HT-29 (cell line): Measurements from ENCODE around the gene PTGR3. TPM values are rescaled to one million over a fixed set of nuclear protein-coding genes. Genes with fewer than 3 reads are reported as not detected.
"Not testable (repeated sequence)": the region's sequence is repeated elsewhere in the genome, so short reads cannot be mapped to it uniquely, and the experiment has no call there.

Experiments
- DNase-seq: peaks from one replicate; pipeline ENCODE4 v3.0.0-alpha.2; 2015; ENCODE audit warnings: low spot score
- total RNA-seq: library from RNA; depleted of rRNA; stranded (reverse); fragments of >200 nt; shearing (Covaris generic); gene quantifications from 2 replicates; pipeline ENCODE4 v1.2.3, GENCODE V29; 2014

Gene PTGR3
- total RNA-seq, 1 experiment from 2014 or later = 7.0 TPM

DNA sequence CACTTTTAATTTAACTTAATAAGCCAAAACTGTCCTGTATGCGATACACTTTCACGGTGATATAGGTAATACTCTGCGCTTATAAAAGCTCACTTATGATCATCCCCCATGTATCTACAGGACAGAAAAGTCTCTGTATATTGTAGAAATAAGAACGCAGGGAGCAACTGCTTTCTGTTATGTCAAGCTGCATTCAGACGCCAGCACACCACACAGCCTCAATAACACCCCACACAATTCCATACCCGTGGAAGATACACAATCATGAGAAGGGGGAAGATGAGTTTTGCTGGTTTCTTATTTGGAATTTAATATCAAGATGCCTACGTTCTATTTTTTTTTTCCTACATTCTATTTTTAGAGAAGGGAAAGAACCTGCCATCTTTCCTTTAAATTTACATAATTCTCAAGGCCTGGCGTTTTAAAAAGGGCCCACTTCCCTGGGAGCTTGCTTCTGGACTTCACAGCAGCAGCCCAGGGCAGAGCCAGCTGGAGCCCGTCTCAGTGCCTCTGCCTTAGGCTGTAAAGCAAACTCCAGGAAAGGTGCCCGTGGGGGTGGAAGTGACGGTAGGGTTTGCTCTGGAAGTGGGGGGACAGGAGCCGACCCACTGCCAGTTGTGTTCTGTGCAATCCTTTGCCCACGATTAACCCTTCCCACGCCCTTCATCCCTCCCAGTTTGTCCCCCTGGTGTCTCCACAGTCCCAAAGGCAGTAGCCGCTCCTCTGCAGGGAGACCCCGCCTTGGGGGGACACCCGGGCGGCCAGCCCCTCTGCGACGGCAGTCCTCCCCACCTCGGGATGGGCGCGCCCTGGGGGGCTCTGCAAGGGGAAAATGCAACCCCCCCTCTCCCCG is 5.3 kb downstream of the PTGR3 start:
- DNase-seq = no peak

DNA sequence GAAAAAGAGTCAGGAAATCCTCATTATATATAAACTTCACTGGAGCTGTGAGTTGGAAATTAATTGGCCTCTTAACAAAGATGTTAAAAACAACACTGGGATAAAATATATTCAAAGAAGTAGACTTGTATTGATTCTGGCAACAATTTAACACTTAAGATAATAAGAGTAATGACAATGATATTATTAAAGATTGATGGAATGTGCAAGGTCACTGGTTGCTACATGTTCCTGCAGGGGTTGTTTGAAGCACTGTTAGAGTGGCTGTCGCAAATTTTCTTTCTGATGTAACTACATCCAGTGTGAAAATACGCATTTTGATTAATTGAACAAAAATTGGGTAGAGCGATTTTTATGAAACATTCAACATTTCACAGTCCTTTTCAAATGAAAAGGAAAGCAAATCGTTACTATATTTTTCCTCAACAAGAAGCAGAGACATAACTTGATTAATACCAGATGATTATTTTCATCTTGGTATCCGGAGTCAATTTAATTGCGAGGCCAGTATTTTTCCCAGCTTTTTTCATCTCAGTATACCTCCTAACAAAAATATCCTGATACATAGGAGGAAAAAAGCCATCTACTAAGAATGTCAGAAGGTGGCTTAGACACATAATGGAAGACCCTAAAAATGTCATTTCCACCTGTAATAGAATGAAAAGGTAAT is 6.1 kb downstream of the PTGR3 start:
- no peak for DNase-seq

DNA sequence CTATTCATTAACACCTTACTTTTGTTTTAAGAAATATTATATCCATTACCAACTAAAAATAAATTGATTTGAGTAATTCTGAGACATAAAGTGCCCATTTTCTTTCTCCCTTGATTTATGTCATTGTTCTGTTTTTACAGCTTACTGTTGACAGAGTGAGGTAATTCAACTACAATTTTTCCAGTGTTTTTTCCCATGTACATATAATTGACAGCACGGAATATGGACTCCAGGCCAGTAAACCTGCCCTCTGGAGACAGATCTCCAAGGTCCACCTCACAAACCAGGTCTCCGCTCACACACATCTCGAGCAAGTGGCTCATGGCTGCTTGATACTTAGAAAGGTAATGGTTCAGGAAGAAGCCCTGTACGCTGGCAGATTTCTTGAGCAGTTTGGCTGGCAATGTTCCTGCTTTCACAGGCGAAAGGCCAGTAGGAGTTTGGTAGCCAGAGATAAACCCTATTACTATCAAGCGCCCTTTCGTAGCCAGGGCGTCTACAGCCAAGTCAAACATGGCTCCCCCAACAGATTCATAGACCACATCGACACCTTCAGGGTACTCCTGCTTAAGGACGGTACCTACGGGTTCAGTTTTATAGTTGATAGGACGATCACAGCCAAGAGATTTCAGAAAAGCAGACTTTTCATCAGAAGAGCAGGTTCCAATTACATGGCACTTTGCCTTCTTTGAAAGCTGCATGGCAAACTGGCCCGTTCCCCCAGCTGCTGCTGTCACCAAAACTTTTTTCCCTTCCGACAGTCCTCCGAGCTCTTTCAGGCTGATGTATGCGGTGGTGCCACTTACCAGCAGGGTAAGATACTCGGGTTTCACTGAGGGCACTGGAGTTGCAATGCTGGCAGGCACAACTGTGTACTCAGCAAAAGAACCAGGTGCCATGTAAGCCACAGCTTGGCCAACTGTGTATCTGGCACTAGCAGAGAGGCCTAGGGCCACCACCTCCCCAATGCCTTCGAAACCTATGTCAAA is 7.4 kb downstream of the PTGR3 start:
- DNase-seq = no peak

DNA sequence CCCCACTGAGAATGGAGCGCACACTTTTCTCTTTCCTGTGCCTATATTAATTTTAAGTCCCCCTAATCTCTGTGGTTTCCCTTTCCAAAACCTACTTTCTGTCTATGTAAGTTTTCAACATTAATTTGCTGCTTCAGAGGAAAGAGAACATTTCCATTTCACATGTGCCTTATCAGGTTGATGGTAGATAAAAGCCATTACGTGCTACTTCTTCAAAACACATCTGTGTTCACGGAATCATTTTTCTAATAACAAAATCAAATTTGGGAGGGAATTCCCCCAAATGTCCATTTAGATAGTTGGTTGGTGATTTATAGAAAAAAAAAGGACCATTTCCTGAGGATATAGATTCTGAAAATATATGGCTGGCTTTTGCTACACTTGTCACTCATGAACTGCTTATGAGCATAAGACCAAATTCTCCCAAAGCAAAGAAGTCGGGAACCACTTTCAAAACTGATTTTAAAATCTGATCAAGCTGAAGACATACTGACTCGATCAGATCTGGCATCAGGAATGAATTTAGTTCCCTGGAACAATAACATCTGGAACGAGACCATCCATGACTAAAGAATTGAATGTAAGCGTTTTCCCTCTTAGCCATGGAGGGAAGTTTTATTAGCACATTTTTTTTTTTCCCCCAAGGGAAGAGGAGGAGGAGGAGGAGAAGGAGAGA is 8.2 kb downstream of the PTGR3 start:
- no peak for DNase-seq

DNA sequence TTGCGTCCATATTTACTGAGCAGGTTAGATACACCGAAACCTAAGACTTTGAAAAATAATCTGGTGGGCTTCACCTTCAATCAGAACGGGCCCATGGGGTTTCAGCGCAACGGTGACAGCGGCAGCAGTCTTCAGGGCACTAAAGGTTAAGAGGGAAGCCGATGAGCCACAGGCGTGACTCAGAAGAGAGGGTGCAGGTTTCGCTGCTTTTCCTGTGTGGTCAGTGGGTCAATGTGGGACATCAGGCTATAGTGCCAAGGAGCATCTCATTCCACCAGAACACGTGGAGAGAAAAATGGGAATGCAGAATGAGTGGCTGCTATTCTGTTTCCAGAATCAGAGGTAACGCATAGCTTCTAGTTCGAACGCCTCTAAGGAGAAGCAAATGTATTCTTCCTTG is 8.9 kb downstream of the PTGR3 start:
- DNase-seq = no peak

DNA sequence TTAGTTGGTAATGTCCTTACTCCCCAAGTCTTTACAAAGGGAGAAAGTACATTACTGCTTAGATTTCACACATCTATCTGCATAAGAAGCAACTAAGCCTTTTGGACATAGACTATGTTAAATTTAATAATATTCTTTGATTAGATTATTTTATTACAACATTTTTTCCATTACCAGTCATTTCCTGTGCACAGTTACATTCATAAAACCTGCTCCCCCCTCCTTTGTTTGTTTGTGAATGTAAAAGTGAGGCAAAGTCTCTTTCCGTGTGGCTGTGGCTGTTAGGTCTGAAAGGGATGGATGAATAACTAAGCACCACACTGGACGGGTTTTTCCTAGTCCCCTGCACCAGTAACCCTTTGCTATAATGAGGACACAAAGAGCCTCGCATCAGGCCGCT is 9.6 kb downstream of the PTGR3 start:
- DNase-seq = no peak

DNA sequence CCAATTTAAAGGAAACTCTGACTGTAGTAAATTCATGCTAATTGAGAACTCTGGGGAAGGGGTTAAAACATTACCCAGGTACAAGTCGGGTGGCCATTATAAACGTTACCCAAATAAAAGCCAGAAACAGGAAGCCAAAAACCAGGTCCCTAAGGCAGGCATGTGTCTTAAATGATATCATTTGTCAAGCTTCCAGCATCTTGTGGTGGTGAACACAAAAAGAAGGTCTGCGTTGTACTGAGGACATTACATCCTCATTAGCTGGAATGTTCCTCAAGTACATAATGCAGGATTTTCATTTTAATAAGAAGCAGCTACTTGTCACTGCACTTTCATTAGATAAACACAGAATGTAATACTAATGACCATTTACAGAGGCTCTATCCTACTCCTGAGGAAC is 10.9 kb downstream of the PTGR3 start:
- DNase-seq = no peak

DNA sequence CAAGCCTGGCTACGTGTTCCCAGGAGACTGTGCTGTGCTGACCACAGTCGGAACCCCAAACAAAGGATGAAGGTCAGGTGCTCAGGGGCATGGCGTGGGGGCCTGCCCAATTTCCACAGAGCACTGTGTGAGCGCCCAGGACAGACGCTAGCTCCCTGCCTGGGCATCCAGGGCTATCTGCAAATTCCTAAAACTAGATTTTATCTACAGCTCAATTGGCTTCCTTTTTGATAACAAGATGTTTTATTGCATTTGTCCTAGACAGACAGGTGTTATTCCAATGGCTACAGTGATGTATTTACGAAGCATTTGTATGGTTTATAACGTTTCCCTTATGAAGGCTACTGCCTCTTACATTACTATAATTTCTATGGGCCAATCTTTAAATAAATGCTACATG is 16.0 kb downstream of the PTGR3 start:
- no peak for DNase-seq

DNA sequence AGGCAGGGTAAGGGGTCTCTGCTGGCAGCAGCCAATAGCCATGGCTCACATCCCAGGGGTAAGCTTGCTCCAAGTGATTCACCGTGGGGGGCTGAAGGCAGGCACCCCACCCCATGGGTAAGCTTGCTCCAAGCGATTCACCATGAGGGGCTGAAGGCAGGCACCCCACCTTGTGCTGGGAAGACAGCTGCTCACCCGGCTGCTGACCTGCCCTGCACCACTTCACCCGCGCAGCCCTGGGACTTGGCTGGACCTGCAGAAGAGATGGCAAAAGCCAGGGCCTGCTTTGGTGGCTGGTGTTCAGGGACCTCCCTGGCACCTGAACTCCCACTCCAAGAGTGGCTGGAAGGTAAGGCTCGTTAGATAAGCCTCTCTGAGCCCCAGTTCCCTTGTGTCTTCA is 19.2 kb downstream of the PTGR3 start:
- DNase-seq = no peak

DNA sequence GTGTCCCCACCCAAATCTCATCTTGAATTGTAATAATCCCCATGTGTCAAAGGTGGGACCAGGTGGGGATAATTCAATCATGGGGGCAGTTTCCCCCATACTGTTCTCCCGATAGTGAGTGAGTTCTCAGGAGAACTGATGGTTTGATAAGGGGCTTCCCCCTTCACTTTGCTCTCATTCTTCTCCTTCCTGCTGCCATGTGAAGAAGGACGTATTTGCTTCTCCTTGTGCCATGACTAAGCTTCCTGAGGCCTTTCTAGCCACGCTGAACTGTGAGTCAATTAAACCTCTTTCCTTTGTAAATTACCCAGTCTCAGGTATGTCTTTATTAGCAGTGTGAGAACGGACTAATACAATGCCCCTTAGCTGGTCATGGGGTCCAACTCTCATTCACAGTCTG is 21.2 kb downstream of the PTGR3 start:
- DNase-seq = not testable (repeated sequence)

DNA sequence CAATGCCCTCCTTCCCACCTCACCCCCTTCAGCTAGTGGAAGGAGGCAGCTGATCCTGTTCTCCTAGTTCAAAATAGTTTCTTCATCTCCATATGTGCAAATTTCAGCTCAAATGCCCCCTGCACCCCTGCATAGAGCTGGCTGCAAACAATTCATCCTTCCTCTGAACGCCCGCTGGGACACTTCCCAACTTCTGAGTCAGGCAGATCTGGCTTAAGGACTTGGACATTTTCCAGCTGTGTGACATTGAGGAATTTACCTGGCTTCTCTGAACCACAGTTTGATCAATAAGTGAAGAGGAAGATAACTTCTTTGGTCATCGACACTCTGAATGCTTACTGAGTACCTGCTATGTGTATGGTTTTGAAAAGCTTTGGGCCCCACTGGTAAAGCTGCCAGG is 23.5 kb downstream of the PTGR3 start:
- DNase-seq = no peak

DNA sequence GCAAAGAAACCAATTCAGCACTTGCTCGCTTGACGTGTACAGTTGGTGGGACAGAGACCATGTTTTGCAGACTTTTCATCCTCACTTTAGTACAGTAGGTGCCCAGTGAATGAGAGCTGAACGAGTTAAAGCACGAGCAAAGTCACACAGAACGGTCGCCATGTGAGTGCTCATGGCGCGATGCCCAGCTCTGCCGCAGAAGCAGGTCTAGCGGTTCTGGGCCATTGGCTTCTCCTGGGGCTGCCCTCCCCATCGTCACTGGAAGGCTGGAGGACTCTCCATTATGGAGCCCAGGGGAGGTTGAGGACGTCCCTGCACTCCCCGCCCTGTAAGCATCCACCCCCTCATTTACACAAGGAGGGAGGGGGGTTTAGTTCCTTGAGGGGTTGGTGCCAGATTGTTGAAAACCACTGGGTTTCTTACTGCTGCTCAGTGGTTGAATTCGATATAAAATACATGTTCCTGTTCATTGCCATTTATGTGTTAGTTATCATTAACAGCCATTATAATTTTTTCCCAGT is 24.9 kb downstream of the PTGR3 start:
- no peak for DNase-seq

DNA sequence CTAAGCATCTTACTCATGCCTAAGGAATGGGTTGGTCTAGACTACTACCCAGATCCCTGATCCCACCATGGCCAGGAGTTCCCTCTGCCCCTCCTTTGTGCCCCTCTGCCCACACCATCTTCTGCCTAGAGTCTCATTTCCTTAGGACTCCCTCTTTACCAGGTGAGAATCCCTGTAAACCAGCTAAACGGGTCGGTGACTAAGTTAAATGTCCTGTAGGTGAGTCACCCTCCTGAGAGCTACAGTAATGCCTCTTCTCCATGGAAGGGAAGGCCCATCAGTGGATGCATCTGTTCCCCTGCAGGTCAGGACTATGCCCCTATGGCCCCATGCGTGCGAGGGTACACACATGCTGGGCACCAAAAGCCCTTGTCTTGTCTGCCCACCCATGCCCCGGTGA is 25.4 kb downstream of the PTGR3 start:
- DNase-seq = peak; percentile 69

DNA sequence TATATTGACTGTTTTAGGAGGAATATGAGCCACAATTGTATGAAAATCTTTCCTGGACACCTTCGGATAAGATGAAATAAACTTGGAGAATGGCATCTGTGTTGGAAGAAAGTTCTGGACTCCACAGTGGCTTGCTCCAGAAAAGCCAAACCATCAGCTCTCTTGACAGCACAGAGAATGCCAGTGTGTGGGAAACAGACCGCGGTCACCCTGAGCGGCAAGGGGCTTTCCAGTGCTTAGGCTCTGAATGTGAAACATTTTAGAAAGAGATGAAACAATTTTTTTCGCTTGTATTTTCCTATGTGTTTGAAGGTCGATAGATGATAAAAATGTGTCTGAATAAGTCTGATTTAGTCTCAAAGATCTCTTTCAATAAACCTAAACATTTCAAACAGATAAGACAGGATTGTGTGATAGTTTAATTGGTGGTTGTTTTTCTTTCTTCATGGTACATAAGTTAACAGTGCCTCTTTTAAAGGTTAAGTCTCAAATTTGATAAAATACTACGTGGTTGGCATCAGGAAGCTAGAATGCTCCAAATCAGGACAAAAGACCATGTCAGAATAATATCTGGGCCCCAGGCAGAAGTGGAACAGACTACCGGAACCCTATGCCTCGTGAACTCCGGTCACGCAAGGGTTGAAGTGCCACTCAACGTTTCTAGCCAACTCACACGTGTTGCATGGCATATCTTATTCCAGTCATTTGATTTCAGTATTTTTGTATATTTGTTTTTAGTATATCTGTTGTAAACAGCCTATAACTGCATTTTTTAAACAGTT is 28.9 kb downstream of the PTGR3 start:
- no peak for DNase-seq

DNA sequence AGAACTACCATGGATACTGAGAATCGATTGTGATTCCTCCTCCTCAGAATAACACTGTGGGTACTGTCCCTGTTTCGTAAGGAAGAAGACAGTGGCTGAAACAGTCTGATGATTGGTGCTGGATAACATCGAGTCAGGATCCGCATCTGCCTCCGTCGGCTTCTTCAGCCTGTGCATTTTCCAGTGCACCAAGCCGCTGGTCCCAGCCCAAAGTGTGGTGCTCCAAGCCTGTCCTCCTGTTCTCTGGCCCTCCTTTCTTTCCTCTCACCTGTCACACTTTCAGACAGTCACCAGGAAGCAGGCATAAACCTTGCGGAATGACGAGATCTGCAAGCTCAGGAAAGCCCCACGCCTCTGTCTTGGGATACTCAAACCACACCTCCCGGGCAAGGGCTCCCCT is 30.6 kb downstream of the PTGR3 start:
- no peak for DNase-seq

DNA sequence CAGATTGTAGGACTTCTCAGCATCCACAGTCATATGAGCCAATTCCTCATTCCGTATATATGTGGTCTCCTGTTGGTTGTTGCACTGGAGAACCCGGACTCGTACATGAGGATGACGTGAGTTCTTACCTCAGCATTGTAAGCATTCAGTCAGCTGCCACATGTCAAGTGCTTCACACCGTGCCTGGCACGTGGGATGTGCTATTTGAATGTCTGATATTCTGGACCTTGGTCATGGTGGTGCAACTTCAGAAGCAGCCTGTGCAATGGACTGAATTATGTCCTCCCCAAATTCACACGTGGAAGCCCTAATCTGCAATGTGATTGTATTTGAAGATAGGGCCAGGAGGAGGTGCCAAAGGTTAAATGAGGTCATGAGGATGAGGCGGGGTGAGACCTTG is 32.1 kb downstream of the PTGR3 start:
- no peak for DNase-seq

DNA sequence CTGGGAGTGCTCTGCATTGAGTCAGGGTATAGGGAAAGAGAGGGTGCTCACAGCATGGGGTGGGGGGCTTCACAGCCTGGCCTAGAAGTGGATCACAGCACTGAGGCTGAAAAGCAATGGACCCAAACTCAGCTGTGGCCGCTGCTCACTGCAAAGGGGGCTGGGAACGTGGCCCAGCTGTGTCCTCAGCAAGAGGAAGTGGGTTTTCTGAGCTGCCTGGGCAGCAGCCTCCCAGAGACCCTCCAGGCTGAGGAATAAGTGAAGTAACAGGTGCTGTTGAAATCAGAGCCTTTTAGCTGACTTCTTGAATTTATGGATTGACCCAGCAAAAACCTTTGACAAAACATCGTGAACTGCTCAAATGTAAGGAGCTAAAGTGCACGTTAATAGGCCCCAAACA is 35.2 kb downstream of the PTGR3 start:
- DNase-seq = no peak

DNA sequence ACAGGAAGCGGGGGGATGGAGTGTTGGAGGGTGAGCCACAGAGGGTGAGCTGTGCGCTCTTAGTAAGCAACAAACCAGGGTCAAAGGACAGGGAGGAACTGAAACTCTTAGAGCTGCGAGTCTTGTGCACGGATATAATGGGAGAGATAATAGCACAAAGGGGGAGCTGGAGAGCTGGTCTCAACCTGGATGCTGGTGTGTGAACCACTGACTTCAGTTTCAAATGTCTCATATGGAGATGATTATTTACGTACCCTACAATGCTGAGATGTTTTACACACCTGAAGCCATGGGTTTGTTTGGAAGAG is 35.9 kb downstream of the PTGR3 start:
- peak; percentile 12 for DNase-seq

DNA sequence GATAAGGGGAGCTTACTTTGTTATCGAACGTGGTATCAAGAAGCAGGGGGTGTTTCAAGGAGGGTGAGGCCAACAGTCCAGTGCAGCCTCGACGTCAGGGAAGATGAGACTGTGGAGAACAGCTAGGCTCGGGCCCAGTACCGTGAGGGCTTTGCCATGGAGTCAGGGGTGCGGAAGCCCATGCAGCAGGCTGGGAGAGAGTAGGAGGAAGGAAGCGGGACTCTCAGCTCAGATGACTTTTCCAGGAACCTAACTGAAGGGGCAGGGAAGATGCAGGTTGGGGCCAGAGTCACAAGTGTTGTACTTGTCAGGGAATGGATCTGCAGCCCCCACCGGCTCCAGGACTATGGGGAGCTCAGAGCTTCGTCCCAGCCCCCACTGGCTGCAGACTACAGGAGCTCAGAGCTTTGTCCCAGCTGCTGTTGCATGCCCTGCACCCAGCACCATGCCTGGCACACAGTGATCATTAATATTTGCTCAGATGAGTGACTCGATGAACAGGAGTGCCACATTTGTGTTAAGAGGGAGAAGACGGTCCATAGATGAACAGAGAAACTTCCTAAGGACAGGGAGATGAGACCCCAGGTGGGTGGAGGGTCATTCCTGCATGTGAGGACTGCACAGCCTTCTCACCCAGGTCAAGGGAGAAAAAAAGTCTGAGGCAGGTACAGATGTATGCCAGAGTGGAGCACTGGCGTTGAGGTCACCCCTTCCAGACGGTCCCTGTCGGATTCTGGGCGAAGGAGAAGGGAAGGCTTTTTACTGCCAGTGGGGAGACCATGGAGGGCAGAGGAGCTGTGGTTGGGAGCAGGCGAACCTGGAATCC is 36.4 kb downstream of the PTGR3 start:
- DNase-seq = no peak

DNA sequence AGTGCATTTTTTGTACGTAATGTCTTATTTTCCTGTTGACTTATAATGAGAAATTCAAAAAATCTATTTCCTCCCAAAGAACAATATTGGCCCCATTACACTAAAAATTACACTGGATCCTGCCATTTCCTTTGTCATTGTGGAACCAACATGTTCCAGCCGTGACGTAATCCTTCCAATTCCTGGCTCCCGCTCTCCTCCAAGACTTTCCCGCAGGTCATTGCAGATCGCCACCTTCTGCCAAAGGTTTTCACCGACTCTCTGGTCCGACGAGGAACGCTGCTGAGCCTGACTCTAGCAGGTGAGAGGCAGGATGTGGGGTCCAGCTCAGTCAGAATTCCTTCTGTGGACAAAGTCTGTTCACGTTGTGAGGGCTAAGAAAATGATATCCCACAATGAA is 38.0 kb downstream of the PTGR3 start:
- DNase-seq = no peak
